HG03521 (cell line): ENCODE measurements around the gene ACKR3.

Experiments
- ATAC-seq: cut with Tn5 transposase; IDR thresholded peaks from one replicate; pipeline ENCODE4 v1.9.1; 2021; ENCODE audit warnings: mild to moderate bottlenecking, moderate library complexity; ENCODE audit not compliant: unreplicated experiment

ACKR3 gene

GRCh38 chr2:236628256-236628901, 58.8 kb downstream of the ACKR3 start:
- ATAC-seq: no peak

DNA sequence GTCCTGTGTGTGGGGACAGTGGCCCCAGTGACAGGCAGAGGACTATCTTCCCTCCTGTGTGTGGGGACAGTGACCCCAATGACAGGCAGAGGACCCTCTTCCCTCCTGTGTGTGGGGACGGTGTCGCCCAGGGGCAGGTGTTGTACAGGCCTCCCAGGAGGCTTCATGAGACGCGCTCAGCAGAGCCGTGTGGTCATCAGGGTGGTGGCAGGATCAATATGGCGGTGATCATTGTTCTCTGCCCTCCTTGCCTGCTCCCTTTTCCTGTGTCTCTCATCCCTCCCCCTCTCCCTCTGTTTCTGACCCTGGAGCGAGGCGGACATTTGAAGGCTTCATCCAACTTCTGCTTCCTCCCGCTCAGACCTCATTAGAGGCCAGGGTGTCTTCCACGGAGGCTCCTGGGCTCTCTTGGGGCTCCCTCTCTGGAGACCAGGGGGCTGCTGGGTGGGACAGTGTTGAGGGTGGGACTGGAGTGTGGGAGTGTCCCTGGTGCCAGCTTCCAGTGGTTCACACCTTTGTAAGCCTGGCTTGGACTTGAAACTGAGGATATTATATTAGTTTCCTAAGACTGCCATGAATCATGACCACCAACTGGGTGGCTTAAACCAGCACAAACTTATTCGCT, 59.5 kb downstream of the ACKR3 start:
- no peak for ATAC-seq

GRCh38 chr2:236629961-236630872, 60.6 kb downstream of the ACKR3 start:
- no peak for ATAC-seq

GRCh38 chr2:236631281-236631855, 61.7 kb downstream of the ACKR3 start:
- ATAC-seq: no peak

GRCh38 chr2:236631856-236632291, 62.2 kb downstream of the ACKR3 start:
- no peak for ATAC-seq
